MCF 10A (cell line): ENCODE data around the gene C1D. TPM values are rescaled to one million over a fixed set of nuclear protein-coding genes. Genes with fewer than 3 reads are reported as not detected.
A peak's percentile ranks its signal among the peaks of the same experiment; 100 is the strongest.

ENCODE experiments used
- BruUV-seq: library from RNA; stranded (reverse); fragments of 400-500 nt; replicated peaks from 2 replicates; lab custom pipeline; 2021; lab: Mats Ljungman, UMichigan
- CTCF ChIA-PET: fragments of 300-600 bp; sonication (Branson Sonifier 250); formaldehyde crosslinking; extraction: SDS; loops from one replicate; lab custom pipeline; 2021; ENCODE audit warnings: antibody characterized with exemption, inconsistent platforms; lab: Yijun Ruan, JAX
- POLR2A ChIA-PET: fragments of 300-600, 350-650 bp; sonication (Branson Sonifier 250); formaldehyde crosslinking; extraction: SDS; loops from one replicate; lab custom pipeline; 2020; ENCODE audit warnings: antibody characterized with exemption, inconsistent platforms; lab: Yijun Ruan, JAX
- DNase-seq: peaks from one replicate; pipeline ENCODE4 v3.0.0-alpha.2; 2018; ENCODE audit not compliant: unreplicated experiment
- H3K27ac Mint-ChIP-seq: one replicate; pipeline ENCODE4 v1.8.0; 2022; ENCODE audit warnings: mild to moderate bottlenecking, low read depth, mixed read lengths; ENCODE audit not compliant: unreplicated experiment
- H3K27me3 Mint-ChIP-seq: one replicate; pipeline ENCODE4 v1.8.0; 2022; ENCODE audit warnings: mixed read lengths; ENCODE audit not compliant: insufficient read depth, unreplicated experiment
- H3K36me3 Mint-ChIP-seq: one replicate; pipeline ENCODE4 v1.8.0; 2022; ENCODE audit warnings: mild to moderate bottlenecking, moderate library complexity, mixed read lengths; ENCODE audit not compliant: insufficient read depth, unreplicated experiment
- H3K4me1 Mint-ChIP-seq: one replicate; pipeline ENCODE4 v1.8.0; 2022; ENCODE audit warnings: mixed read lengths; ENCODE audit not compliant: insufficient read depth, unreplicated experiment
- H3K4me3 Mint-ChIP-seq: one replicate; pipeline ENCODE4 v1.8.0; 2022; ENCODE audit warnings: mild to moderate bottlenecking, moderate library complexity, mixed read lengths; ENCODE audit not compliant: unreplicated experiment
- H3K9me3 Mint-ChIP-seq: one replicate; pipeline ENCODE4 v1.8.0; 2022; ENCODE audit warnings: mixed read lengths; ENCODE audit not compliant: unreplicated experiment
- CTCF ChIP-seq: fragments of 200-600 bp; IDR thresholded peaks from one replicate; pipeline ENCODE4 v1.8.0; 2022; ENCODE audit warnings: antibody characterized with exemption, mild to moderate bottlenecking; ENCODE audit not compliant: unreplicated experiment
- intact Hi-C: fragments of 100-400 bp; cut with micrococcal nuclease; formaldehyde crosslinking; loops from 2 replicates; pipeline ENCODE4 v1.14.1; 2022
- total RNA-seq: library from RNA; stranded (reverse); gene quantifications from 2 replicates; pipeline ENCODE4 v1.2.3, GENCODE V29; 2022

C1D gene
- total RNA-seq, 1 experiment from 2014 or later, result 17.4 TPM

- TF ChIP-seq CTCF, result no peak
- BruUV-seq, result no TSS peak
- H3K36me3 Mint-ChIP-seq, result no peaks in the 10 kb centered on the region
- H3K4me1 Mint-ChIP-seq, result peaks cover 16% of the 10 kb centered on the region
- H3K4me3 Mint-ChIP-seq, result no peak overlapping the region
- peaks cover 7% of the 10 kb centered on the region for H3K9me3 Mint-ChIP-seq
- ChIA-PET CTCF (no interaction called here), POLR2A (interaction anchor here (1.5 kb wide), 1 partner anchor 30 kb away, joined by 3 read pairs; no protein-coding TSS in a partner anchor)
- no peak overlapping the region for H3K27ac Mint-ChIP-seq
- intact Hi-C loops, result no loop called here
- no peak for DNase-seq
- no peaks in the 10 kb centered on the region for H3K27me3 Mint-ChIP-seq
These were observed 63.5 kb downstream of the C1D start for GRCh38 chr2:67999332-67999731.

GRCh38 chr2:67997903-67998302 is 64.9 kb downstream of the C1D start:
- Mint-ChIP-seq H3K27ac (peak overlapping the region; percentile 56), H3K9me3 (peaks cover 7% of the 10 kb centered on the region), H3K4me1 (peaks cover 16% of the 10 kb centered on the region), H3K36me3 (no peaks in the 10 kb centered on the region), H3K4me3 (no peak overlapping the region), H3K27me3 (no peaks in the 10 kb centered on the region)
- no TSS peak for BruUV-seq
- CTCF ChIA-PET, result interaction anchor here (1.7 kb wide), 1 partner anchor 33 kb away, joined by 6 read pairs; no protein-coding TSS in a partner anchor
- DNase-seq, result peak; percentile 8
- POLR2A ChIA-PET, result interaction anchor here (0.7 to 2.6 kb wide), 12 partner anchors 8 to 389 kb away, joined by 3 to 13 read pairs (median 4); no protein-coding TSS in a partner anchor
- no peak for TF ChIP-seq CTCF
- intact Hi-C loops, result no loop called here

- ChIA-PET POLR2A (interaction anchor here (0.6 to 2.6 kb wide), 11 partner anchors 9 to 388 kb away, joined by 3 to 13 read pairs (median 5); no protein-coding TSS in a partner anchor), CTCF (interaction anchor here (1.7 kb wide), 1 partner anchor 34 kb away, joined by 6 read pairs; no protein-coding TSS in a partner anchor)
- peak; percentile 66 for DNase-seq
- peak overlapping the region; percentile 56 for H3K27ac Mint-ChIP-seq
- BruUV-seq, result no TSS peak
- no peaks in the 10 kb centered on the region for H3K27me3 Mint-ChIP-seq
- H3K4me1 Mint-ChIP-seq, result peaks cover 16% of the 10 kb centered on the region
- H3K4me3 Mint-ChIP-seq, result peak overlapping the region; percentile 54
- H3K9me3 Mint-ChIP-seq, result peaks cover 4% of the 10 kb centered on the region
- no peak for TF ChIP-seq CTCF
- no peaks in the 10 kb centered on the region for H3K36me3 Mint-ChIP-seq
- intact Hi-C loops, result no loop called here
These were observed 65.3 kb downstream of the C1D start for GRCh38 chr2:67997528-67997900.

GRCh38 chr2:67996772-67997527 is 65.9 kb downstream of the C1D start:
- H3K36me3 Mint-ChIP-seq, result no peaks in the 10 kb centered on the region
- CTCF ChIA-PET, result interaction anchor here (1.7 kb wide), 1 partner anchor 34 kb away, joined by 6 read pairs; no protein-coding TSS in a partner anchor
- peak overlapping the region; percentile 56 for H3K27ac Mint-ChIP-seq
- H3K4me1 Mint-ChIP-seq, result peaks cover 16% of the 10 kb centered on the region
- H3K27me3 Mint-ChIP-seq, result no peaks in the 10 kb centered on the region
- peak; percentile 4 for DNase-seq
- intact Hi-C loops, result no loop called here
- POLR2A ChIA-PET, result interaction anchor here (0.6 to 2.6 kb wide), 11 partner anchors 10 to 388 kb away, joined by 3 to 13 read pairs (median 5); no protein-coding TSS in a partner anchor
- no TSS peak for BruUV-seq
- no peaks in the 10 kb centered on the region for H3K9me3 Mint-ChIP-seq
- H3K4me3 Mint-ChIP-seq, result peak overlapping the region; percentile 54
- no peak for TF ChIP-seq CTCF
